ENCODE data around the gene LDLRAD3.

DNA sequence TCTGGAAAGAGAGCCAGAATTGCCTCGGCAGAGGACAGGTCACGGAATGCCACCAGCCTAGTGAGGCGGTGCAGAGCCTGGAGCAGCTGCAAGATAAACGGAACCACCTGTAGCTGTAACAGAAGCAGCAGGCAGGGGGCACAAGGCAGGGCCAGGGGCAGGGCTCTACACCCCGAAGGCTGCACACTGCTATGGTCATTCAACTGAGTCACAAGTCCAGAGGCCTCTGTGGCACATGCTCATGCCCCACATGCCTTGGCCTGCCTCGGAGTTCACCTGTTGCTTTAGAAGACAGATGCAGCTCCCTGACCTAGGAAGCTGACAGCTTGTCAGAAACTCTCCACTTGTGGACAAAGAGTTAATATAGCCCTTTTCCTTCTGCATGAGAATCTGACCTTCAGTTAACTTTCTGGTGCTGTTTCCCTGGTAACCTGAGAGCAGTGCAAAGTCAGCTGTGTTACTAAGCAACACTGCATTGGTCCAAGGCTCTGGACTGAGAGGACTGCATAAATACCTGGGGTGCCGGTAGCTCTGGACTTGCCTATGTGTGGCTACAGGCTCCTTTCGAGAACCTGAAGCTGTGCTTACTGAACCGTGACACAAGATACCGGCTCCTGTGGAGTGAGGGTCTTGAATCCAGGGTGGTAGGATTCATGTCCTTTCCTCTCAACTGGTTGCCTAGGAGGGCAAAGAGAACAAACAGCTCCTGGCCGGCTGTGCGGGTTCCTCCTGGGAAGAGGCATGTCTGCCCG, 334.8 kb downstream of the LDLRAD3 start:
- TF ChIP-seq POLR2A (IDR thresholded peaks at IDR 0.05) (no peak), EP300 (IDR thresholded peaks at IDR 0.05) (no peak)
- TF ChIP-seq, protein P1, sequence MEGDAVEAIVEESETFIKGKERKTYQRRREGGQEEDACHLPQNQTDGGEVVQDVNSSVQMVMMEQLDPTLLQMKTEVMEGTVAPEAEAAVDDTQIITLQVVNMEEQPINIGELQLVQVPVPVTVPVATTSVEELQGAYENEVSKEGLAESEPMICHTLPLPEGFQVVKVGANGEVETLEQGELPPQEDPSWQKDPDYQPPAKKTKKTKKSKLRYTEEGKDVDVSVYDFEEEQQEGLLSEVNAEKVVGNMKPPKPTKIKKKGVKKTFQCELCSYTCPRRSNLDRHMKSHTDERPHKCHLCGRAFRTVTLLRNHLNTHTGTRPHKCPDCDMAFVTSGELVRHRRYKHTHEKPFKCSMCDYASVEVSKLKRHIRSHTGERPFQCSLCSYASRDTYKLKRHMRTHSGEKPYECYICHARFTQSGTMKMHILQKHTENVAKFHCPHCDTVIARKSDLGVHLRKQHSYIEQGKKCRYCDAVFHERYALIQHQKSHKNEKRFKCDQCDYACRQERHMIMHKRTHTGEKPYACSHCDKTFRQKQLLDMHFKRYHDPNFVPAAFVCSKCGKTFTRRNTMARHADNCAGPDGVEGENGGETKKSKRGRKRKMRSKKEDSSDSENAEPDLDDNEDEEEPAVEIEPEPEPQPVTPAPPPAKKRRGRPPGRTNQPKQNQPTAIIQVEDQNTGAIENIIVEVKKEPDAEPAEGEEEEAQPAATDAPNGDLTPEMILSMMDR (IDR thresholded peaks at IDR 0.05), result no peak
